BLaER1 treated with 17β-estradiol and CSF1 and Interleukin-3, amounts not matched to agents 10 nM and 100 nM (cell line): ENCODE data around the gene GRID2.
"Not testable (repeated sequence)": the region's sequence is repeated elsewhere in the genome, so short reads cannot be mapped to it uniquely, and the experiment has no call there.

ENCODE experiments used
- H3K27ac ChIP-seq, 11 experiments: shearing (Covaris generic); formaldehyde crosslinking; 2 replicates each; pipeline ENCODE4 v1.8.1; 2022
- H3K27me3 ChIP-seq, 11 experiments: shearing (Covaris generic); formaldehyde crosslinking; 2 replicates each; pipeline ENCODE4 v1.8.1; 2022
- H3K36me3 ChIP-seq, 11 experiments: shearing (Covaris generic); formaldehyde crosslinking; 2 replicates each; pipeline ENCODE4 v1.8.1; 2022
- H3K4me1 ChIP-seq, 10 experiments: shearing (Covaris generic); formaldehyde crosslinking; 2 replicates each; pipeline ENCODE4 v1.8.1; 2022
- H3K4me2 ChIP-seq, 11 experiments: shearing (Covaris generic); formaldehyde crosslinking; 2 replicates each; pipeline ENCODE4 v1.8.1; 2022
- H3K4me3 ChIP-seq, 10 experiments: shearing (Covaris generic); formaldehyde crosslinking; 2 replicates each; pipeline ENCODE4 v1.8.1; 2022
- H3K9ac ChIP-seq, 11 experiments: shearing (Covaris generic); formaldehyde crosslinking; 2 replicates each; pipeline ENCODE4 v1.8.1; 2022
- H3K9me3 ChIP-seq, 11 experiments: shearing (Covaris generic); formaldehyde crosslinking; replicated peaks in 1 of 11; 2 replicates each; pipeline ENCODE4 v1.8.1; 2022
- H4K20me1 ChIP-seq, 11 experiments: shearing (Covaris generic); formaldehyde crosslinking; 2 replicates each; pipeline ENCODE4 v1.8.1; 2022
- Cebpa-rat ChIP-seq, 11 experiments: shearing (Covaris generic); IDR thresholded peaks; 2 replicates each; pipeline ENCODE4 v1.8.1; 2022

GRID2 gene

GRCh38 chr4:93654211-93654610 lies 1350.4 kb downstream of the GRID2 start:
- no peak overlapping the region for H3K27ac ChIP-seq
- TF ChIP-seq Cebpa-rat (IDR thresholded peaks at IDR 0.05) = no peak
- no peaks in the 10 kb centered on the region for H4K20me1 ChIP-seq
- H3K4me2 ChIP-seq = no peak overlapping the region
- no peak overlapping the region for H3K9ac ChIP-seq
- H3K4me3 ChIP-seq = no peak overlapping the region
- no peaks in the 10 kb centered on the region for H3K27me3 ChIP-seq
- no peaks in the 10 kb centered on the region for H3K4me1 ChIP-seq
- H3K9me3 ChIP-seq = no peaks in the 10 kb centered on the region
- no peaks in the 10 kb centered on the region for H3K36me3 ChIP-seq

GRCh38 chr4:93657527-93657926 lies 1353.8 kb downstream of the GRID2 start:
- Histone ChIP-seq H3K27ac (no peak overlapping the region), H4K20me1 (no peaks in the 10 kb centered on the region), H3K4me3 (no peak overlapping the region), H3K9me3 (no peaks in the 10 kb centered on the region), H3K36me3 (no peaks in the 10 kb centered on the region), H3K9ac (no peak overlapping the region), H3K4me1 (no peaks in the 10 kb centered on the region), H3K27me3 (no peaks in the 10 kb centered on the region), H3K4me2 (no peak overlapping the region)
- no peak for TF ChIP-seq Cebpa-rat (IDR thresholded peaks at IDR 0.05)

- Histone ChIP-seq H3K27ac (no peak overlapping the region), H3K4me3 (no peak overlapping the region), H4K20me1 (no peaks in the 10 kb centered on the region), H3K36me3 (no peaks in the 10 kb centered on the region), H3K4me1 (no peaks in the 10 kb centered on the region), H3K9ac (no peak overlapping the region), H3K9me3 (no peaks in the 10 kb centered on the region), H3K4me2 (no peak overlapping the region), H3K27me3 (no peaks in the 10 kb centered on the region)
- TF ChIP-seq Cebpa-rat (IDR thresholded peaks at IDR 0.05) = no peak
Measured at GRCh38 chr4:93658443-93658842, 1354.7 kb downstream of the GRID2 start.

DNA sequence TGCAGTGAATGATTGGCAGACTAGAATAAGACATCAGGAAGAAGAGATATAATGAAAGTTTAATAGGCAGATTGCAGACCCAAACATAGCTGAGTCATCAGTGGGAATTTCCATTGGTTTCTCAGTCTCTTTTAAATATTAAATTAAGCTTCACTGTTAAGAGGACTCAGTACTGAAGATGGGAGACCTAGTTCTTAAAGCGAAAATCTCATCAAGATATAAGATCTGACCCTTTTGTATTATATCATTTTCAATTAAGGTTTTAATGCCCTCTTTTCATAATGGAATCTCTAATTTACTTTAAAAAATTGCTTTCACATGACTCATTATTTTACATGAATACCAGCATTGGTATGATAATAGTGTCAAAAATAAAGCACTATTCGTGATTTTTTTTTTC lies 1355.9 kb downstream of the GRID2 start:
- Histone ChIP-seq H3K27me3 (no peaks in the 10 kb centered on the region), H3K36me3 (no peaks in the 10 kb centered on the region), H3K4me1 (no peaks in the 10 kb centered on the region), H3K9ac (no peak overlapping the region), H3K9me3 (no peaks in the 10 kb centered on the region), H3K27ac (no peak overlapping the region), H3K4me2 (no peak overlapping the region), H4K20me1 (no peaks in the 10 kb centered on the region), H3K4me3 (no peak overlapping the region)
- no peak for TF ChIP-seq Cebpa-rat (IDR thresholded peaks at IDR 0.05)

DNA sequence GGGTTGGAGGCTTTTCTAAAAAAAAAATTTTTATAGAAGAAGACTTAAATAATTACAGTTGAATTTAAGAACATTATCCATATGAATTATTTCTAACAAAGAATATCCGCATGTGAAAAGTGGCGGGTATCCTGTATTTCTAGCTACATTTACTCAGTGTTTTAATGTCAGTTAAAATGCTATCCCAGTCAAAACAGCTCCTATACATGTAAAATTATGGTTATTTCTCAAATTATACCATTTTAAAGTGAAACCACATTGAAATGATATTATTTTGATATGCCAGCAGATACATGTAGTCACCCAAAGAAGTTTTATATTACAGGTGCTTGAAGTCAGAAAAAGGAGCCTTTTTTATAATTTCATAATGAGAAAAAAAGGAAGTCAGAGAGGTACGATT lies 1356.3 kb downstream of the GRID2 start:
- TF ChIP-seq Cebpa-rat (IDR thresholded peaks at IDR 0.05) = no peak
- no peaks in the 10 kb centered on the region for H3K36me3 ChIP-seq
- no peaks in the 10 kb centered on the region for H4K20me1 ChIP-seq
- no peak overlapping the region for H3K27ac ChIP-seq
- no peak overlapping the region for H3K4me3 ChIP-seq
- no peaks in the 10 kb centered on the region for H3K9me3 ChIP-seq
- no peak overlapping the region for H3K4me2 ChIP-seq
- no peaks in the 10 kb centered on the region for H3K27me3 ChIP-seq
- H3K4me1 ChIP-seq = no peaks in the 10 kb centered on the region
- H3K9ac ChIP-seq = no peak overlapping the region

GRCh38 chr4:93670434-93670833 lies 1366.7 kb downstream of the GRID2 start:
- no peaks in the 10 kb centered on the region for H4K20me1 ChIP-seq
- no peaks in the 10 kb centered on the region for H3K9me3 ChIP-seq
- H3K27ac ChIP-seq = no peak overlapping the region
- no peaks in the 10 kb centered on the region for H3K36me3 ChIP-seq
- no peak overlapping the region for H3K4me2 ChIP-seq
- H3K4me3 ChIP-seq = no peak overlapping the region
- H3K9ac ChIP-seq = no peak overlapping the region
- H3K27me3 ChIP-seq = no peaks in the 10 kb centered on the region
- H3K4me1 ChIP-seq = no peaks in the 10 kb centered on the region
- no peak for TF ChIP-seq Cebpa-rat (IDR thresholded peaks at IDR 0.05)

DNA sequence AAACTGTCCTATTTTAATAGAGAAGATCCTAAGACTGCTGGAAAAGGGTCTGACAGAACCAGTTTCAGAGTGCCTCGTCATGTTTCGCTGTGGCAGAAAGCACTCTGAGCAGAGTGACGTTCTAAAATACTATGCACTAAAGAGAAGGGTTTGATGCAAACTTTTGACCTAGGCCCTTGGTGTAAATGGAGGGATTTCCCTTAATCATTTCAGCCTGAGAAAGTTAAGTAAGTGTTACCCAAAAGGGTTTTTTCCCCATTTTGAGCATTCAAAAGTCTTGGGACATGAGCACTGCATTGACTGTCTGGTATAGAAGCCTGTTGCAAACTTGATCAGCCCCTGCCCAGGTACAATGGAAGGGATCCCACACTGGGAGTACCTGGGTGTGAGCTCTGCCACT lies 1367.3 kb downstream of the GRID2 start:
- Histone ChIP-seq H3K9ac (no peak overlapping the region), H3K36me3 (no peaks in the 10 kb centered on the region), H3K4me3 (no peak overlapping the region), H3K27me3 (no peaks in the 10 kb centered on the region), H3K9me3 (no peaks in the 10 kb centered on the region), H3K4me2 (no peak overlapping the region), H3K27ac (no peak overlapping the region), H4K20me1 (no peaks in the 10 kb centered on the region), H3K4me1 (no peaks in the 10 kb centered on the region)
- no peak for TF ChIP-seq Cebpa-rat (IDR thresholded peaks at IDR 0.05)

DNA sequence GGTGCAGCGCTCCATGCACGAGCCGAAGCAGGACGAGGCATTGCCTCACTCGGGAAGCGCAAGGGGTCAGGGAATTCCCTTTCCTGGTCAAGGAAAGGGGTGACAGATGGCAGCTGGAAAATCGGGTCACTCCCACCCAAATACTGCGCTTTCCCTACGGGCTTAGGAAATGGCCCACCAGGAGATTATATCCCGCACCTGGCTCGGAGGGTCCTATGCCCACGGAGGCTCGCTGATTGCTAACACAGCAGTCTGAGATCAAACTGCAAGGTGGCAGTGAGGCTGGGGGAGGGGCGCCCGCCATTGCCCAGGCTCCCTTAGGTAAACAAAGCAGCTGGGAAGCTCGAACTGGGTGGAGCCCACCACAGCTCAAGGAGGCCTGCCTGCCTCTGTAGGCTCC lies 1373.2 kb downstream of the GRID2 start:
- H3K4me1 ChIP-seq, H4K20me1 ChIP-seq, H3K36me3 ChIP-seq, H3K4me3 ChIP-seq, H3K27ac ChIP-seq, H3K9ac ChIP-seq, H3K4me2 ChIP-seq, H3K27me3 ChIP-seq, H3K9me3 ChIP-seq: not testable (repeated sequence)

- H3K27me3 ChIP-seq = no peaks in the 10 kb centered on the region
- no peak overlapping the region for H3K4me2 ChIP-seq
- no peak overlapping the region for H3K4me3 ChIP-seq
- no peak overlapping the region for H3K27ac ChIP-seq
- no peaks in the 10 kb centered on the region for H3K9me3 ChIP-seq
- H3K36me3 ChIP-seq = no peaks in the 10 kb centered on the region
- H4K20me1 ChIP-seq = no peaks in the 10 kb centered on the region
- no peaks in the 10 kb centered on the region for H3K4me1 ChIP-seq
- H3K9ac ChIP-seq = no peak overlapping the region
- no peak for TF ChIP-seq Cebpa-rat (IDR thresholded peaks at IDR 0.05)
Measured at GRCh38 chr4:93684571-93684970, 1380.8 kb downstream of the GRID2 start.

DNA sequence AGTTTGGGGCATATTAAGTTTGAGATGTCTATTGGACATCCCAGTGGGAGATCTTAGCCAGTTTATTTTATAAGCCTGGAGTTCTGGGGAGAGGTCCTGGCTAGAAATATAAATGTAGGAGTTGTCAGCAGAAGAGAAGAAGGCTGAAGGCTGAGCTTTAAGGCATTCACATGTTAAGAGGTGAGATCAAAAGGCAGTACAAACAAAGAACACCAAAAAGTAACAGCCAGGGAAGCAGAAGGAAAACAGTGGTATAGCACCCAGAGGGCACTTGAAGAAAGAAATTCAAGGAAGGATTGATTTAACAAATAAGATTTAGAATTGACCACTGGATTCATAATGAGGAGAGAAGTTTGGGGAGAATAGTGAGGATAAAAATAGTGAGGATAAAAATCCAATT lies 1383.5 kb downstream of the GRID2 start:
- TF ChIP-seq Cebpa-rat (IDR thresholded peaks at IDR 0.05) = no peak
- no peaks in the 10 kb centered on the region for H3K27me3 ChIP-seq
- no peaks in the 10 kb centered on the region for H3K36me3 ChIP-seq
- no peaks in the 10 kb centered on the region for H4K20me1 ChIP-seq
- no peaks in the 10 kb centered on the region for H3K4me1 ChIP-seq
- no peaks in the 10 kb centered on the region for H3K9me3 ChIP-seq
- no peak overlapping the region for H3K4me3 ChIP-seq
- no peak overlapping the region for H3K4me2 ChIP-seq
- no peak overlapping the region for H3K27ac ChIP-seq
- no peak overlapping the region for H3K9ac ChIP-seq

DNA sequence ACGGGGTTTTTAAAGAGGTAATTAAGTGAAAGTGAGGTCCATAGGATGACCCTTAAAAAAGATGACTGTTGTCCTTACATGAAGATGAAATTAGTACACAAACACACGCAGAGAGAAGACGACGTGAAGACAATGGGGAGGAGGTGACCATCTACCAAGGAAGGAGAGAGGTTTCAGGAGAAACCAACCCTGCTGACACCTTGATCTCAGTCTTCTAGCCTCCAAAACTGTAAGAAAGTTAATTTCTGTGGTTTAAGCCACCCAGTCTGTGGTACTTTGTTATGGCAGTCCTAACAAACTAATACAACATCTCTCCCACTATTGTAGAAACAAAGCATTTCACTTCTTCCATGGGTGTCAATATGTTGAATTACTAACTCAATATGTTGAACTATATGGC lies 1385.2 kb downstream of the GRID2 start:
- Histone ChIP-seq H3K27me3 (no peaks in the 10 kb centered on the region), H3K4me3 (no peak overlapping the region), H3K27ac (no peak overlapping the region), H3K9me3 (no peaks in the 10 kb centered on the region), H3K9ac (no peak overlapping the region), H3K4me2 (no peak overlapping the region), H3K36me3 (no peaks in the 10 kb centered on the region), H4K20me1 (no peaks in the 10 kb centered on the region), H3K4me1 (no peaks in the 10 kb centered on the region)
- TF ChIP-seq Cebpa-rat (IDR thresholded peaks at IDR 0.05) = no peak
